Heart right ventricle (tissue), 16 donors: ENCODE measurements around the gene RNF41. TPM values are rescaled to one million over a fixed set of nuclear protein-coding genes. Genes with fewer than 3 reads are reported as not detected.

Experiments
- ATAC-seq, 8 donors: fragments of 200-7000 bp; cut with Tn5 transposase; one replicate each; pipeline ENCODE4 v1.9.1; 2020; ENCODE audit warnings: mild to moderate bottlenecking in 8 of 8, moderate library complexity in 8 of 8, moderate number of reproducible peaks in 1 of 8
- DNase-seq, 2 donors: peaks; one replicate each; pipeline ENCODE4 v3.0.0-alpha.2; 2020
- H3K27ac ChIP-seq, 10 donors: fragments of 200-600 bp; sonication (generic) in 2 of 10; one replicate each; pipeline versions ENCODE4 v1.5.0 to v1.8.0; 2020 to 2022; ENCODE audit warnings: mild to moderate bottlenecking in 3 of 10
- H3K27me3 ChIP-seq, 7 donors: fragments of 200-600 bp; one replicate each; pipeline ENCODE4 v1.8.0; 2021 to 2022; ENCODE audit warnings: mild to moderate bottlenecking in 2 of 7
- H3K36me3 ChIP-seq, 9 donors: fragments of 200-600 bp; sonication (generic) in 1 of 9; one replicate each; pipeline versions ENCODE4 v1.5.0 to v1.8.0; 2020 to 2022; ENCODE audit warnings: mild to moderate bottlenecking in 2 of 9
- H3K4me1 ChIP-seq, 9 donors: fragments of 200-600 bp; sonication (generic) in 1 of 9; one replicate each; pipeline versions ENCODE4 v1.5.0 to v1.8.0; 2020 to 2022; ENCODE audit warnings: mild to moderate bottlenecking in 4 of 9
- H3K4me3 ChIP-seq, 10 donors: fragments of 200-600 bp; sonication (generic) in 2 of 10; one replicate each; pipeline versions ENCODE4 v1.5.0 to v1.8.0; 2020 to 2022; ENCODE audit warnings: mild to moderate bottlenecking in 7 of 10, moderate library complexity in 2 of 10
- H3K9me3 ChIP-seq, 11 donors: fragments of 200-600 bp in 10 of 11; sonication (generic) in 2 of 11; one replicate each; pipeline versions ENCODE4 v1.5.0 to v1.8.0; 2013 to 2022; ENCODE audit warnings: mild to moderate bottlenecking in 2 of 11, control low read depth in 1 of 11, moderate library complexity in 1 of 11
- CTCF ChIP-seq, 9 donors: fragments of 200-600 bp; sonication (generic) in 2 of 9; IDR thresholded peaks; one replicate each; pipeline versions ENCODE4 v1.5.0 to v1.8.0; 2021 to 2022; ENCODE audit warnings: antibody characterized with exemption in 9 of 9, mild to moderate bottlenecking in 5 of 9, moderate library complexity in 1 of 9
- WGBS, 2 donors: extraction: QIAGEN DNeasy Blood & Tissue Kit; methylation state at CpG; one replicate each; pipeline ENCODE4 v1.1.7; 2013; ENCODE audit warnings: inconsistent platforms in 1 of 2; 5-methylcytosine and 5-hydroxymethylcytosine counted together
- intact Hi-C, 10 donors: fragments of 100-400 bp; cut with DNase I; formaldehyde crosslinking; loops; one replicate each; pipeline versions ENCODE4 v1.11.1 to v1.14.2; 2022
- polyA plus RNA-seq, 2 donors: library from polyadenylated mRNA; stranded (reverse); fragments of 200-250 nt; gene quantifications; one replicate each; pipeline ENCODE4 v1.2.3, GENCODE V29; 2013
- total RNA-seq, 10 donors: library from RNA; stranded (reverse); fragmentation: NEBNext Ultra II Directional in 3 of 10; extraction: Animal tissue kit (Norgen Biotek cat#: 25700) in 3 of 10; gene quantifications; one replicate each; pipeline versions ENCODE4 v1.2.1 to v1.2.4, GENCODE V29; 2021 to 2023
- donor health status: Arrhythmogenic right ventricular cardiomyopathy.
- donor health status: ischemic (EF 13 %, LVEDD 7.1; RV severe dilation, severe dysfunction).
- donor health status: healthy with polysubstance abuse.
- donor health status: DM: no; HTN: yes; CAD: no.
- donor health status: DM: no; HTN: no; CAD: no.
- donor health status: ischemic (EF 25% LVEDD 6.9; RV normal size, moderate dysfunction).
- donor health status: ischemic (EF 25% LVEDD 5.7; RV mildly dilated, moderate dysfunction).
- donor health status: healthy.
- donor health status: DM: yes; HTN: yes; CAD: no.
- donor health status: Ischemic cardiomyopathy.
- donor health status: ischemic (EF 35%, LVEDD 5.7; RV mildly dilated, moderate dysfunction).
- donor health status: nonischemic (EF 11% LVEDD 7.7; RV severe dilation, severe dysfunction).
- donor health status: DM: yes; HTN: yes; CAD: no.
- donor health status: PGD.
- donor health status: ischemic (EF 29% LVEDD 5.4; RV normal size, mild dysfunction).
- donor health status: nonischemic (EF 23%, LVEDD 6.1; RV moderate dilation, normal function).

The RNF41 gene
- total and polyA plus RNA-seq, 12 donors, result 7.0 to 66.3 (median 46.2) TPM

DNA sequence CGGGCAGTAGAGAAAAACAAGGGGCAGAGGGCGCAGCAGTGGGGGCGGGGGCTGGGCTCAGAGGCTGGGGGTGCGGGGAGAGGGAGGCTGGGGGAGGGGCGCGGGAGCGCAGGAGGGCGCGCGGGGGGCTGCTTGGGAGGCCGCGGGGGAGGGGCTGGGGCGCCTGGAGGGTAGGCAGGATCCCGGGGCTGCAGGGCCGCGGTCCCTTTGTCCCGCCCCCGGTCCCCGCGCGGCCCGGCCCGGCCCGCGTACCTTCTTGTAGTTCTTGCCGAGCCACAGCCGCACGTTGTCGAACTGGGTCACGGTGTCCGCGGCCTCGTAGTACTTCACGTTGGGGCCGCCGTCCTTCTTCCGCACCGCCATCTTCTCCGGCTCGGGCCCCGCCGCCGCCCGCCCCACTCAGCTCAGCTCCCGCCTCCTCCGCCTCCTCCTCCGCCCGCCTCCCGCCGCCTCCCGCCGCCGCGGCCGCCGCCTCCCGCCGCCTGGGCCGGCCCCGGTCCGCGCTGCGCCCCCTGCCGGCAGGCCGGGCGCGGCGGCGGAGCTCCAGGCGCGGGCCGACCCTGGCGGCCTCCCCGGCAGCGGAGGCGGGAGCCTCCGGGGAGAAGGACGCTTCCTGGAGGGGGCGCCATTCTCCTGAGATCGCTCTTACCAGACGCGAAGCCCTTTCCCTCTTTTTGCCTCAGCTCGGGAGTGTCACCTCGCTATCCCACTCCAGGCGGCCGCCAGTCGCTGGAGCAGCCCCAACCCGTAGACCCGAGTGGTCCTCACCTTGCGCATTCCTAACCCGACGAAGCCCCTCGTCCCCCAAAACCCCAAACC lies 32.4 kb downstream of the RNF41 start, which contains the start of gene SMARCC2:
Gene SMARCC2 (minus strand): TSS at position 385 of the 819 bp plus-strand sequence. CDS start 22 bp downstream, at position 363.
- Histone ChIP-seq H3K9me3 (no peaks in the 10 kb centered on the region), H3K4me3 (peak within 1 kb of the TSS; percentile 61 to 92 (median 86)), H3K27ac (peak within 1 kb of the TSS; percentile 78 to 95 (median 92)), H3K36me3 (peaks cover 0 to 30% (median 17%) of the 10 kb centered on the region in 9 donors), H3K4me1 (peaks cover 6 to 39% (median 27%) of the 10 kb centered on the region in 9 donors), H3K27me3 (no peaks in the 10 kb centered on the region)
- intact Hi-C loops, result loop anchor here (1.0 to 10.0 kb wide), 12 partner anchors 29 to 145 kb away; partner anchors contain the start of genes ESYT1 (in 2 of the 10), ZC3H10 (in 2 of the 10), MYL6B (in 1 of the 10) and NABP2 (in 1 of the 10)
- DNase-seq, result peak; percentile 87 to 88
- WGBS, 2 donors, result 1% methylated on average over 40 to 93 of the region's 93 CpGs
- peak; percentile 63 to 81 (median 74) for TF ChIP-seq CTCF (IDR thresholded peaks at IDR 0.05)
- ATAC-seq, result peak; percentile 84 to 94 (median 92)

GRCh38 chr12:56188778-56189098 lies 33.0 kb downstream of the RNF41 start:
- no peak for TF ChIP-seq CTCF (IDR thresholded peaks at IDR 0.05)
- H3K4me1 ChIP-seq, result peaks cover 6 to 39% (median 27%) of the 10 kb centered on the region in 9 donors
- H3K4me3 ChIP-seq, result peak overlapping the region; percentile 61 to 92 (median 86)
- DNase-seq (no peak), ATAC-seq (peak in 3 of 8 donors; percentile 0 to 32 (median 1))
- H3K27me3 ChIP-seq, result no peaks in the 10 kb centered on the region
- peaks cover 0 to 36% (median 23%) of the 10 kb centered on the region in 9 donors for H3K36me3 ChIP-seq
- intact Hi-C loops, result loop anchor here (1.0 to 10.0 kb wide), 13 partner anchors 28 to 144 kb away; partner anchors contain the start of genes ESYT1 (in 2 of the 10), ZC3H10 (in 2 of the 10), MYL6B (in 1 of the 10) and NABP2 (in 1 of the 10)
- no peaks in the 10 kb centered on the region for H3K9me3 ChIP-seq
- 1 to 3% methylated on average over 15 to 17 of the region's 17 CpGs for WGBS, 2 donors
- peak overlapping the region; percentile 57 to 95 (median 92) for H3K27ac ChIP-seq

DNA sequence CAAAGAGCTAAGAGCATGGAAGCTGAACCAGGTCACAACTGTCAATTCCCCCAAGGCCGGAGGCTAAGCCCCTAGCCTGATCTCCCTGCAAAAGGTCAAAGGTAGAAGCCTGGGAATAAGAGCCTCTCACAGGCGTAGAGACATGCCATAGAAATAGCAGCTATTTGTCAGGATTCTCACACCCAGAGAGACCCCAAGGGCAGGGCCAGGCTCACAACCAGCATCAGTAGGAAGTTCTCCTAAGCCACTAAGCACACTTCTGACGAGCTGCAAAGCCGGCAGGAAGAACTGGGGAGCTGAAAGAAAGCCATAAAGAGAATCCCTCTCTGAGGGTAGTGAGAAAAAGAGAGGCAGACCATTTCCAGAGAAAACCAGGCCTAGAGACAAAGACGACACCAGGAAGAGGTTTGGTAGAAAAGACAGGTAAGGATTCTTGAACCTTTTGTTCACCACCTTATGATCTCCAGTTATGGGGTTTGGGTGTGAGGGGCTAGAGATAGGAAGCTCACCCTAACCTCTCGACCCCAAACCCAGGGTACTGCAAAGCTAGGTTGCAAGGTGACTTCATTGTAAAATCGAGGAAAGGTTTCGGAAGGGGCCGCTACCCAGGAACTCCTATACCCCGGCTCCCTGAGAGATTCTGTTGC lies 33.5 kb downstream of the RNF41 start:
- H3K4me1 ChIP-seq, result peaks cover 6 to 37% (median 27%) of the 10 kb centered on the region in 9 donors
- H3K9me3 ChIP-seq, result no peaks in the 10 kb centered on the region
- no peaks in the 10 kb centered on the region for H3K27me3 ChIP-seq
- 15 to 19% methylated on average over 10 of the region's 10 CpGs for WGBS, 2 donors
- no peak for DNase-seq
- H3K4me3 ChIP-seq, result peak overlapping the region; percentile 61 to 92 (median 86)
- intact Hi-C loops, result loop anchor here in 8 of 10 donors (1.0 to 10.0 kb wide), 11 partner anchors 27 to 143 kb away; partner anchors contain the start of genes ESYT1 (in 2 of the 8), ZC3H10 (in 2 of the 8), MYL6B (in 1 of the 8) and NABP2 (in 1 of the 8)
- H3K27ac ChIP-seq, result peak overlapping the region in 9 of 10 donors; percentile 80 to 95 (median 92)
- peaks cover 0 to 41% (median 27%) of the 10 kb centered on the region in 9 donors for H3K36me3 ChIP-seq
- TF ChIP-seq CTCF (IDR thresholded peaks at IDR 0.05), result no peak
- ATAC-seq, result no peak

DNA sequence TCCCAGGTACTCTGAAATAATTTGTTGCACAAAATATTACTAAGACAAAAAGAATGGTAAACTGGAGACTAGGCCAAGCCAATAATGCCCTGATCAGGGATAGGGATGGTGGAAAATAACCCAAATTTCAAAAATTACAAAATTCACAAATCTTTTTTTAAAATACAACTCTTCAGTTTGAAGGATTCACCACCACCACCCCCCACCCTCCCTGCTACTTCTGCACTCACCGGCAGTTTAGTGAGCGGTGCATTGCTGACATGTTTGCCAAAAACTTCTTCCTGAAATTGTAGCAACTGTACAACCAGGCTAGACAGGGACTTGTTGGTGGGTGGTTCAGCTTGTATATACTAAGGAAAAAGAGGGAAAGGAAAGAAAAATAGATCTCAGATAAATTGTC lies 34.8 kb downstream of the RNF41 start:
- DNase-seq (no peak), ATAC-seq (no peak)
- H3K36me3 ChIP-seq, result peaks cover 0 to 54% (median 37%) of the 10 kb centered on the region in 9 donors
- TF ChIP-seq CTCF (IDR thresholded peaks at IDR 0.05), result no peak
- peak overlapping the region in 1 of 10 donors; percentile 95 for H3K27ac ChIP-seq
- 37 to 39% methylated on average over 2 of the region's 2 CpGs for WGBS, 2 donors
- peak overlapping the region in 1 of 10 donors; percentile 8 for H3K4me3 ChIP-seq
- H3K4me1 ChIP-seq, result peaks cover 6 to 34% (median 27%) of the 10 kb centered on the region in 9 donors
- H3K27me3 ChIP-seq, result no peaks in the 10 kb centered on the region
- intact Hi-C loops, result loop anchor here in 3 of 10 donors (5.0 to 10.0 kb wide), 4 partner anchors 35 to 142 kb away; partner anchors contain the start of genes ESYT1 (in 1 of the 3), NABP2 (in 1 of the 3), RNF41 (in 1 of the 3) and RPS26 (in 1 of the 3)
- no peaks in the 10 kb centered on the region for H3K9me3 ChIP-seq
